GM08714 (cell line): ENCODE results near the gene USP47.

Experiments used
- H3K4me3 ChIP-seq: fragments of 200-500 bp; sonication (Bioruptor generic); 2 replicates; pipeline ENCODE4 v1.5.1; 2014; ENCODE audit warnings: mild to moderate bottlenecking, low read length, inconsistent platforms
- ZNF274 ChIP-seq: IDR thresholded peaks from 2 replicates; pipeline ENCODE4 v1.6.1; 2012; ENCODE audit warnings: mild to moderate bottlenecking, low read depth, low read length

Gene USP47

GRCh38 chr11:11866203-11866602 is 24.4 kb downstream of the USP47 start:
- no peak overlapping the region for H3K4me3 ChIP-seq
- TF ChIP-seq ZNF274: no peak

DNA sequence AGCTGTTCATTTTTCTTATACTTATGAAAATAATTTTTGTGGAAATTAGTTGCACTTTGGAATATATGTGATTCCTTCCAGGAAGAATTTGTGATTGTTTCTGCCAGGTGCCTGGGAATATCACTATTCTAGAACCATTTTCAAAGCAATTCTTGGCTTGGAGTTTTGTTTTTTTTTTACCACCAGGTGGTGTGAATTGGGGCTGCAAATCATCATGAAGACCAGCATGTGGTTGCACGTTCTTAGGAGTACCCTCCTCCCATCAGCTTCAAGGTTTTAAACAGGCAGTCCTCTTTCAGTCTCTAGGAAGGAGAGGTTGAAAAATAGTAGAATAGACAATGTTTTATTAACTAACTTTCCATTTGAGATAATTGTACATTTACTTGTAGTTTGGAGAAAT is 25.9 kb downstream of the USP47 start:
- no peak for TF ChIP-seq ZNF274
- H3K4me3 ChIP-seq: no peak overlapping the region

- no peak for TF ChIP-seq ZNF274
- no peak overlapping the region for H3K4me3 ChIP-seq
Observed at GRCh38 chr11:11871991-11872401, 30.2 kb downstream of the USP47 start.

DNA sequence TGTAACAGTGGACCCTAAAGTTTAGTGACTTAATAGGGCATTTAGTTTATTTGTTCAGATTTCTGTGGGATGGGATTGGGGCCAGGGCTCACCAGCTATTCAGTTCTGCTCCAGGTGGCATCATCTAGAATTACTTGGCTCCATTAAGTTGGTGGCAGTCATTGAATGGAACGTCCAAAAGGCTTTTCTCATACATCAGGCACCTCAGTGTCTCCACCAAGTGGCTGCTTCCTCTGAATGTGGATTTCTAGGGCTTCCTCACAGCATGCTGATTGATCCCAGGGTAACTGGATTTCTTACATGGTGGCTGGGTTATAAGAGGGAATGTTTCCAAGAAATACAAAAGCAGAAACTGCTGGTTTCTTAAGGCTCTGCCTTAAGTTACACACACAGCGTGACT is 34.7 kb downstream of the USP47 start:
- H3K4me3 ChIP-seq: no peak overlapping the region
- no peak for TF ChIP-seq ZNF274

GRCh38 chr11:11880179-11880578 is 38.4 kb downstream of the USP47 start:
- no peak overlapping the region for H3K4me3 ChIP-seq
- no peak for TF ChIP-seq ZNF274

GRCh38 chr11:11882539-11882938 is 40.8 kb downstream of the USP47 start:
- no peak overlapping the region for H3K4me3 ChIP-seq
- TF ChIP-seq ZNF274: no peak

DNA sequence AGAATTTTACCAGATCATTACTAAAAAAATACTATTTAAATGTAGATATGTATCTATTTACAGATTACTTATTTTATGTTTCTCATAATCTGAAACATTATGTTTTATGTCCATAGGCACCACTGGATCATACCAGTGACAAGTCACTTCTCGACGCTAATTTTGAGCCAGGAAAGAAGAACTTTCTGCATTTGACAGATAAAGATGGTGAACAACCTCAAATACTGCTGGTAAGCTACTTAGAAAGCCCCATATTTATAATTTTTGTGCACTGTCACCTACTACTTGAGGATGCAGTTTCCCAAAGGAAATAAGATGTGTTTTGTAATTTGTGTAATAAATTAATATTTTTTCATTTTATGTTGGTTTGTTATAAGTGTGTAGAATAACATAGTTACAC is 42.6 kb downstream of the USP47 start:
- no peak for TF ChIP-seq ZNF274
- H3K4me3 ChIP-seq: no peak overlapping the region

DNA sequence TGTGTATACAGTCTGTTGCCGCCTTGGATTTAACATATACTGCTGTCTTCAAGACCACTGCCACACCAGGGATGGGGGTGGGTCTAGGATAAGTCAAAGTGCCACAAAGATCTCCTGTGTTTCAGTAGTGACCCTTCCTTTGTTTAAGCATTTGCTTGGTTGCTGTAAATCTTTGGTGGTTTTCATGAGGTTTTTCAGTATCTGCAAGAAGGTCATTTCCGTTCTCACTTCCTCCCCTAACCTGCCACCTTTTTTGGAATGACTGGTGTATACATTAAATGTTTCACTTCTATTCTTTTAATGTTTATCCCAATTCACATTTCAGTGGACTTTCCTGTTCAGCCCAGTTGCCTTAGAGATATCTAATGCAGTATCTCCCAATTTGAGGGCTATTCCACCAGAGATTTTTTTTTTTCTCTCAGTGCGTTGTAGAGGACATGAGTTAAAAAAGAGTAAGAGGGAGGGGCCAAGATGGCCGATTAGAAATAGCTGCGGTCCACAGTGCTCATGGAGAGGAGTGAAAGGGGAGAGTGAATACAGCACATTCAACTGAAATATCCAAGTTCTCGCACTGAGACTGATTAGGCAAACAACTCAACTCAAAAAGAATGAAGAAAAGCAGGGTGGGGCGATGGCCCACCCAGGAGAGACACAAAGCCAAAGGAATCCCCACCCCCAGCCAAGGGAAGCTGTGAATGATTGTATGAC is 43.2 kb downstream of the USP47 start:
- H3K4me3 ChIP-seq: peak overlapping the region; percentile 13; the same call in 1 of the 2 replicates
- no peak for TF ChIP-seq ZNF274

- H3K4me3 ChIP-seq: no peak overlapping the region
- TF ChIP-seq ZNF274: no peak
Observed at GRCh38 chr11:11894486-11894885, 52.7 kb downstream of the USP47 start.

GRCh38 chr11:11895672-11896071 is 53.9 kb downstream of the USP47 start:
- no peak overlapping the region for H3K4me3 ChIP-seq
- TF ChIP-seq ZNF274: no peak

- H3K4me3 ChIP-seq: no peak overlapping the region
- no peak for TF ChIP-seq ZNF274
Observed at GRCh38 chr11:11898648-11899047, 56.9 kb downstream of the USP47 start.

DNA sequence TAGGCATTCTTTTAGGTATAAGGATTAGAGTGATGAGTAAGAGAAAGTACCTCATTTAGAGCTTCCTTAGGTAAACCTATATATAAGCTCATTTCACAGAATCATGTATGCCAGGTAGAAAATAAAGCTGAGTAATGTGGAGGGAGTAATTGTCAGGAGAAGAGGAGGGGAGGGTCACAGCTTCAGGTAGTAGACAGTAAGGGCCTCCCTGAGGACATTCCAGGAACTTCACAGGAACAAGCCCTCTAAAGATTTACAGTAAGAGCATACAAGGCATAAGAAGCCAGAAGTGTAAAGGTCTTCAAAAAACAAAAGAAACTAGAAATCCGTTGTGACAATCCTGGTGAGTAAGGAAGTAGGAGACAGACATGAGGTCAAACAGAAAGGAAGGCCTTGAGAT is 57.6 kb downstream of the USP47 start:
- no peak for TF ChIP-seq ZNF274
- no peak overlapping the region for H3K4me3 ChIP-seq

GRCh38 chr11:11901929-11902328 is 60.2 kb downstream of the USP47 start:
- no peak for TF ChIP-seq ZNF274
- no peak overlapping the region for H3K4me3 ChIP-seq

GRCh38 chr11:11909727-11910126 is 68.0 kb downstream of the USP47 start:
- H3K4me3 ChIP-seq: no peak overlapping the region
- no peak for TF ChIP-seq ZNF274

GRCh38 chr11:11910541-11910940 is 68.8 kb downstream of the USP47 start:
- no peak for TF ChIP-seq ZNF274
- no peak overlapping the region for H3K4me3 ChIP-seq

GRCh38 chr11:11913395-11913794 is 71.6 kb downstream of the USP47 start:
- no peak overlapping the region for H3K4me3 ChIP-seq
- TF ChIP-seq ZNF274: no peak
